ENCODE results near the gene VIL1. TPM values are rescaled to one million over a fixed set of nuclear protein-coding genes. Genes with fewer than 3 reads are reported as not detected.

Gene VIL1
- total and polyA plus RNA-seq, 2 of the 13 experiments (the other 11 are each of a cell fraction or from before 2014, with no cell fraction given): 287 to 301 TPM

DNA sequence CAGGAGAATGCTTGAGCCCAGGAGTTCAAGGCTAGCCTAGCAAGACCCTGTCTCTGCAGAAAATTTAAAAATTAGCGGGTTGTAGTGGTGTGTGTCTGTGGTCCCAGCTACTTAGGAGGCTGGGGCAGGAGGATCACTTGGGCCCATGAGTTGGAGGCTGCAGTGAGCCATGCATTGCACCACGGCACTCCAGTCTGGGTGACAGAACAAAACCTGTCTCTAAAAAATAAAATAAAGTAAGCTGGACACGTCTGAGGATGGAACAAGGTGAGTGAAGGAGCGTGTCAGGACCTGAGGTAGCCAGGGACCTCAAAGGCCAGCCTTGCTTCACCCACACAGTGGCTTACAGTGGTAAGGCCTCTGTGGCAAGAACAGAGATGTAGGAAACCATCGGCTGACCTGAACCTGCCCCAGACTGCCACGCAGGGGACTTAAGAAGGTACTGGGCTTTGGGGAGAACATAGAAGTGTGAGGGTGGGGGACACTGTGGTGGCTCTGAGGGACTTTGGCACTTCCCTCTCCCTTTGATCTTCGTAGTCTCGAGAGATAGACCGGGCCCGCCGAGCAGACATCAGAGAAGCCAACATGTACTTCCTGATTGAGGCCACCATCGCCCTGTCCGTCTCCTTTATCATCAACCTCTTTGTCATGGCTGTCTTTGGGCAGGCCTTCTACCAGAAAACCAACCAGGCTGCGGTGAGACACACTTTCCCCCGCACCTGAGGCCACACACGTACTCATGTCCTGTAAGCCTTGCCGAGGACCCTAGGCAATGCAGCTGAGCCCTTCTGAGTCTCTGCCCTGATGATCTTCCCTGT, 29.4 kb upstream of the VIL1 start (continued):
- 0 out of 2 replicates have a peak, but pooled peaks have one; percentile 46 for TF ChIP-seq YEATS2 (CRISPR knock-in tag; IDR thresholded peaks at IDR 0.05; ENCODE audit: borderline replicate concordance)
- no peak for TF ChIP-seq ZNF253 (CRISPR knock-in tag; IDR thresholded peaks at IDR 0.05; ENCODE audit: borderline replicate concordance)
- peak; percentile 75 for TF ChIP-seq ZBTB38 (CRISPR knock-in tag; IDR thresholded peaks at IDR 0.05)
- TF ChIP-seq, protein P1, sequence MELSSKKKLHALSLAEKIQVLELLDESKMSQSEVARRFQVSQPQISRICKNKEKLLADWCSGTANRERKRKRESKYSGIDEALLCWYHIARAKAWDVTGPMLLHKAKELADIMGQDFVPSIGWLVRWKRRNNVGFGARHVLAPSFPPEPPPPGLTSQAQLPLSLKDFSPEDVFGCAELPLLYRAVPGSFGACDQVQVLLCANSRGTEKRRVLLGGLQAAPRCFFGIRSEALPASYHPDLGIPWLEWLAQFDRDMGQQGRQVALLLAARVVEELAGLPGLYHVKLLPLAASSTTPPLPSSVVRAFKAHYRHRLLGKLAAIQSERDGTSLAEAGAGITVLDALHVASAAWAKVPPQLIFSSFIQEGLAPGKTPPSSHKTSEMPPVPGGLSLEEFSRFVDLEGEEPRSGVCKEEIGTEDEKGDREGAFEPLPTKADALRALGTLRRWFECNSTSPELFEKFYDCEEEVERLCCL (CRISPR knock-in tag; IDR thresholded peaks at IDR 0.05; ENCODE audit: borderline replicate concordance): no peak
- no peak for TF ChIP-seq CENPX (CRISPR knock-in tag; IDR thresholded peaks at IDR 0.05)
- no peak for TF ChIP-seq AKAP8 (CRISPR knock-in tag; IDR thresholded peaks at IDR 0.05)
- 0 out of 2 replicates have a peak, but pooled peaks have one; percentile 44 for TF ChIP-seq ZNF792 (CRISPR knock-in tag; IDR thresholded peaks at IDR 0.05)
- no peak for TF ChIP-seq ZNF562 (CRISPR knock-in tag; IDR thresholded peaks at IDR 0.05; ENCODE audit: borderline replicate concordance)
- no peak for TF ChIP-seq ZBTB42 (CRISPR knock-in tag; IDR thresholded peaks at IDR 0.05)
- TF ChIP-seq, protein P2, sequence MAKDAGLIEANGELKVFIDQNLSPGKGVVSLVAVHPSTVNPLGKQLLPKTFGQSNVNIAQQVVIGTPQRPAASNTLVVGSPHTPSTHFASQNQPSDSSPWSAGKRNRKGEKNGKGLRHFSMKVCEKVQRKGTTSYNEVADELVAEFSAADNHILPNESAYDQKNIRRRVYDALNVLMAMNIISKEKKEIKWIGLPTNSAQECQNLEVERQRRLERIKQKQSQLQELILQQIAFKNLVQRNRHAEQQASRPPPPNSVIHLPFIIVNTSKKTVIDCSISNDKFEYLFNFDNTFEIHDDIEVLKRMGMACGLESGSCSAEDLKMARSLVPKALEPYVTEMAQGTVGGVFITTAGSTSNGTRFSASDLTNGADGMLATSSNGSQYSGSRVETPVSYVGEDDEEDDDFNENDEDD (CRISPR knock-in tag; IDR thresholded peaks at IDR 0.05; ENCODE audit: borderline replicate concordance): peak; percentile 22; the same call in 1 of the 2 replicates
- peak; percentile 46; the same call in 1 of the 2 replicates for TF ChIP-seq ZNF772 (CRISPR knock-in tag; IDR thresholded peaks at IDR 0.05)
- TF ChIP-seq SOX5 (CRISPR knock-in tag; IDR thresholded peaks at IDR 0.05; ENCODE audit: borderline replicate concordance): peak; percentile 47

Data from HepG2 (cell line).